BLaER1 treated with 17β-estradiol and CSF1 and Interleukin-3, amounts not matched to agents 10 nM and 100 nM (cell line): ENCODE data around the gene RNF26.

Experiments used
- H3K27ac ChIP-seq, 11 experiments: shearing (Covaris generic); formaldehyde crosslinking; 2 replicates each; pipeline ENCODE4 v1.8.1; 2022
- H3K27me3 ChIP-seq, 11 experiments: shearing (Covaris generic); formaldehyde crosslinking; 2 replicates each; pipeline ENCODE4 v1.8.1; 2022
- H3K36me3 ChIP-seq, 11 experiments: shearing (Covaris generic); formaldehyde crosslinking; 2 replicates each; pipeline ENCODE4 v1.8.1; 2022
- H3K4me1 ChIP-seq, 10 experiments: shearing (Covaris generic); formaldehyde crosslinking; 2 replicates each; pipeline ENCODE4 v1.8.1; 2022
- H3K4me2 ChIP-seq, 11 experiments: shearing (Covaris generic); formaldehyde crosslinking; 2 replicates each; pipeline ENCODE4 v1.8.1; 2022
- H3K4me3 ChIP-seq, 10 experiments: shearing (Covaris generic); formaldehyde crosslinking; 2 replicates each; pipeline ENCODE4 v1.8.1; 2022
- H3K9ac ChIP-seq, 11 experiments: shearing (Covaris generic); formaldehyde crosslinking; 2 replicates each; pipeline ENCODE4 v1.8.1; 2022
- H3K9me3 ChIP-seq, 11 experiments: shearing (Covaris generic); formaldehyde crosslinking; replicated peaks in 1 of 11; 2 replicates each; pipeline ENCODE4 v1.8.1; 2022
- H4K20me1 ChIP-seq, 11 experiments: shearing (Covaris generic); formaldehyde crosslinking; 2 replicates each; pipeline ENCODE4 v1.8.1; 2022
- Cebpa-rat ChIP-seq, 11 experiments: shearing (Covaris generic); IDR thresholded peaks; 2 replicates each; pipeline ENCODE4 v1.8.1; 2022

Gene RNF26

GRCh38 chr11:119357074-119357473 lies 22.7 kb downstream of the RNF26 start:
- Histone ChIP-seq H4K20me1 (no peaks in the 10 kb centered on the region), H3K4me1 (peaks cover 42 to 55% (median 46%) of the 10 kb centered on the region in 10 experiments), H3K4me2 (peak overlapping the region; percentile 84 to 98 (median 93); a peak in 21 of 22 replicates), H3K27ac (no peak overlapping the region), H3K36me3 (0 out of 22 replicates have a peak, but pooled peaks cover 0 to 7% (median 0%) of the 10 kb centered on the region in 11 experiments), H3K9me3 (no peaks in the 10 kb centered on the region), H3K27me3 (peaks cover 0 to 14% (median 7%) of the 10 kb centered on the region in 11 experiments; a peak in 10 of 22 replicates), H3K9ac (peak overlapping the region in 5 of 11 experiments; percentile 63 to 77 (median 69); a peak in 5 of 22 replicates), H3K4me3 (peak overlapping the region in 8 of 10 experiments; percentile 55 to 73 (median 60); a peak in 12 of 20 replicates)
- no peak for TF ChIP-seq Cebpa-rat (IDR thresholded peaks at IDR 0.05)

- Histone ChIP-seq H3K36me3 (0 out of 22 replicates have a peak, but pooled peaks cover 0 to 7% (median 0%) of the 10 kb centered on the region in 11 experiments), H3K4me2 (peak overlapping the region; percentile 67 to 89 (median 81)), H3K4me1 (peaks cover 62 to 73% (median 68%) of the 10 kb centered on the region in 10 experiments), H3K9me3 (no peaks in the 10 kb centered on the region), H3K4me3 (no peak overlapping the region), H3K27ac (peak overlapping the region in 4 of 11 experiments; percentile 1 to 45 (median 36); a peak in 4 of 22 replicates), H4K20me1 (peaks cover 0 to 11% (median 0%) of the 10 kb centered on the region in 11 experiments; a peak in 3 of 22 replicates), H3K9ac (peak overlapping the region in 1 of 11 experiments; percentile 37; a peak in 2 of 22 replicates), H3K27me3 (peaks cover 13 to 38% (median 30%) of the 10 kb centered on the region in 11 experiments; a peak in 21 of 22 replicates)
- no peak for TF ChIP-seq Cebpa-rat (IDR thresholded peaks at IDR 0.05)
Measured at GRCh38 chr11:119359365-119360214, 25.3 kb downstream of the RNF26 start.

GRCh38 chr11:119361056-119361787 lies 26.9 kb downstream of the RNF26 start:
- H4K20me1 ChIP-seq: peaks cover 0 to 11% (median 0%) of the 10 kb centered on the region in 11 experiments; a peak in 3 of 22 replicates
- no peak overlapping the region; a peak in 1 of 20 replicates for H3K4me3 ChIP-seq
- 0 out of 22 replicates have a peak, but pooled peaks cover 0 to 7% (median 0%) of the 10 kb centered on the region in 11 experiments for H3K36me3 ChIP-seq
- no peaks in the 10 kb centered on the region for H3K9me3 ChIP-seq
- TF ChIP-seq Cebpa-rat (IDR thresholded peaks at IDR 0.05): no peak; a peak in 1 of 22 replicates
- peak overlapping the region; percentile 67 to 89 (median 81) for H3K4me2 ChIP-seq
- peaks cover 13 to 30% (median 24%) of the 10 kb centered on the region in 11 experiments; a peak in 21 of 22 replicates for H3K27me3 ChIP-seq
- H3K9ac ChIP-seq: peak overlapping the region in 4 of 11 experiments; percentile 1 to 48 (median 21); a peak in 6 of 22 replicates
- peaks cover 72 to 87% (median 79%) of the 10 kb centered on the region in 10 experiments for H3K4me1 ChIP-seq
- H3K27ac ChIP-seq: peak overlapping the region in 5 of 11 experiments; percentile 15 to 51 (median 43); a peak in 5 of 22 replicates

DNA sequence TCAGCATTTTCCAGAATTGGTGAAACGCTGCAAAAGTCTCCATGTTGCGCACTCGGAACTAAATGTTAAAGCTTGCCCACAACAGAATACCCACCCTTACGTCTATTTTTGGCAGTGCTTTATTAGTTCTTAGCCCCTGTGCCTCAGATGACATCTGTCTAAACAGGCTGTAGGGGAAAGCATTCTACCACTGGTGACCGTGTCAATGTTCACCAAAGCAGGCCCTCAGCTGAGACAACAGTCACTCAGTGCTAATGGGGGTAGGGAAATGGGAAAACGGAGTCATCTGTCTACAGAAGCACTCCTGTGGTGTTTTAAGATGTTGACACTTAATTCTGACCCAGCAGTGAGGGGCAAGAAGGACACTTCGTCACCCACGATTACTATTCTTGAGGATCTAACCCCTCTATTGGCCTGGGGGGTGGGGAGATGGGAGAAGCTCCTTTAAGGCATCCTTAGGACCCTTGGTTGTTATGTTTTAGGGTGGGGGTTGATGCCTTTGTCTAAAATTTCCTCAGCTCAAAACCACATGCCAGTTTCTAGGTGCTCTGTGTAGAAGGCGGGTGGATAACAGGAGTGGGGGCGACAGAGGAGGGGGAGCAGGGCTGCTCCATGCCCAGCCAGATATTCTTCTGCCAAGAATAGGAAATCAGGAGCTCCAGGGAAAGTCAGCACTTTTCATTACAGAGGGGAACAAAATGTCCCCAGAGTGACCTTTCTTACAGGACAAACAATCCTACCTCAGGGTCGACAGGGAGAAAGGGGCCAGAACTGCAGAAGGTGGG lies 27.8 kb downstream of the RNF26 start:
- Histone ChIP-seq H3K9me3 (no peaks in the 10 kb centered on the region), H3K36me3 (0 out of 22 replicates have a peak, but pooled peaks cover 0 to 7% (median 0%) of the 10 kb centered on the region in 11 experiments), H3K4me1 (peaks cover 73 to 93% (median 81%) of the 10 kb centered on the region in 10 experiments), H3K4me2 (peak overlapping the region; percentile 67 to 89 (median 81)), H3K4me3 (no peak overlapping the region; a peak in 1 of 20 replicates), H3K9ac (peak overlapping the region in 3 of 11 experiments; percentile 1 to 48 (median 18); a peak in 3 of 22 replicates), H3K27me3 (peaks cover 13 to 29% (median 24%) of the 10 kb centered on the region in 11 experiments; a peak in 21 of 22 replicates), H3K27ac (peak overlapping the region in 4 of 11 experiments; percentile 10 to 42 (median 22); a peak in 4 of 22 replicates), H4K20me1 (peaks cover 0 to 11% (median 0%) of the 10 kb centered on the region in 11 experiments; a peak in 3 of 22 replicates)
- no peak for TF ChIP-seq Cebpa-rat (IDR thresholded peaks at IDR 0.05)

DNA sequence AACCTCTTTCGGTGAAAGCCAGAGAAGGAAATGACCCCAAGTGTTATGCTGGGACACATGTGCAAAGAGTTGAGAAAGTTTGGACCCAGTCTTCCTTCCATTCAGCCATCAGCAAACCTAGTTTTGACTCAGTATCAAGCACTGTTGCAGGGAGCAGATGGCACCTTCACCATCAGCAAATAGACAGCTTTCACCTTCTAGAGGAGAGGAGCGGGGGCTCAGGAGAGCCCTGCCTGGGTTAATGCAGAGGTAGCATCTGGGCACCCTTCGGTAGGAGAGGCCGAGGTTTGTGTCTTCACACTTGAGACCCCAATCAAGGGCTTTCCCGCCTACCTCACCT lies 28.4 kb downstream of the RNF26 start:
- no peak for TF ChIP-seq Cebpa-rat (IDR thresholded peaks at IDR 0.05)
- Histone ChIP-seq H3K27me3 (peaks cover 13 to 29% (median 24%) of the 10 kb centered on the region in 11 experiments; a peak in 21 of 22 replicates), H3K9ac (no peak overlapping the region), H3K36me3 (0 out of 22 replicates have a peak, but pooled peaks cover 0 to 7% (median 0%) of the 10 kb centered on the region in 11 experiments), H3K9me3 (no peaks in the 10 kb centered on the region), H3K4me3 (peak overlapping the region in 3 of 10 experiments; percentile 50 to 58 (median 58); a peak in 3 of 20 replicates), H4K20me1 (peaks cover 0 to 11% (median 0%) of the 10 kb centered on the region in 11 experiments; a peak in 3 of 22 replicates), H3K4me2 (peak overlapping the region; percentile 67 to 89 (median 81)), H3K27ac (no peak overlapping the region), H3K4me1 (peaks cover 77 to 97% (median 83%) of the 10 kb centered on the region in 10 experiments)

DNA sequence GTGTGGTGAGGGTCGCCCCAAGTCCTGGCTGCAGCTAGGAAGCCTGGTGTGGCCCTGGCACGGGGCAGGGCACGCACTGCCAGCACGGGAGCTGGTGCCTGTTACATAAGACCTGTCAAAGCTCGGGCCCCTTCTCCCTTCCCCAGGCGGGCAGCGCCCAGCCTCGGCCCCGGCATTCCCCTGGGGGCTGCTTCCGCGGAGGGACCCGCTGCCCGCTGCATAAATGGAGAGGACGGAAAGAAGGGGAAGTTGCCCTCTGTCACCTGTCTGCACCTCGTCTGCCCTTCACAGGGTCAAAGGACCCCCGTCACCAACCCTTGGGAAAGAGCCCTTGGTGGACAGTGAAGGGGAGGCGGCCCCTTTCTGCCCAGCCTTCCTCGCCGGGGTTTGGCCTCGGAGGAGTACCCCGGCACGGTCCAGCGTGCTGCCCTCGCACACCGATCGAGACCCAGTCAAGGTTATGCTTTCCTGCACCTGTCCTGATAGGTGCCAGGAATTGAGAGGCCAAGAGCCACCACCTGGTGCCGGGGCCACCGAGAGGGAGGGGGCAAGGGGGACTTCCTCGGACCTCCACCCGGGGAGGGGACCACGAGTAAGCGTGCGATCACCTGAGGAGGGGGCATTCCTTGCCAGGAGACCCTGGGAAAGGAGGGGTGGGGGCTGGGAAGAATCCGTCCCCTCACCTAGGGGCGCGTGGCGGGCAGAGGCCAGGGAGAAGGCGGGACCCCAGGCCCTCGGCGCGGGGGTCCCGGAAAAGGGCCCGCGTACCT lies 28.9 kb downstream of the RNF26 start:
- Histone ChIP-seq H3K9me3 (no peaks in the 10 kb centered on the region), H3K4me1 (peaks cover 77 to 97% (median 83%) of the 10 kb centered on the region in 10 experiments), H3K36me3 (0 out of 22 replicates have a peak, but pooled peaks cover 0 to 7% (median 0%) of the 10 kb centered on the region in 11 experiments), H3K27me3 (peaks cover 13 to 29% (median 24%) of the 10 kb centered on the region in 11 experiments; a peak in 21 of 22 replicates), H3K4me2 (peak overlapping the region; percentile 67 to 89 (median 81)), H3K9ac (peak overlapping the region in 5 of 11 experiments; percentile 64 to 71 (median 67); a peak in 5 of 22 replicates), H3K27ac (no peak overlapping the region), H4K20me1 (peaks cover 0 to 11% (median 0%) of the 10 kb centered on the region in 11 experiments; a peak in 3 of 22 replicates), H3K4me3 (peak overlapping the region; percentile 42 to 67 (median 52); a peak in 18 of 20 replicates)
- no peak for TF ChIP-seq Cebpa-rat (IDR thresholded peaks at IDR 0.05)
